PC-3 (cell line): ENCODE results near the gene PTHLH. TPM values are rescaled to one million over a fixed set of nuclear protein-coding genes. Genes with fewer than 3 reads are reported as not detected.

Experiments used
- ATAC-seq: fragments of 200-7000 bp; cut with Tn5 transposase; 2 replicates; pipeline ENCODE4 v1.9.1; 2020; ENCODE audit warnings: mild to moderate bottlenecking, moderate library complexity
- BruUV-seq: library from RNA; stranded (reverse); fragments of 400-500 nt; replicated peaks from 2 replicates; lab custom pipeline; 2021; lab: Mats Ljungman, UMichigan
- CTCF ChIA-PET: fragments of 300-600 bp; sonication (Branson Sonifier 250); formaldehyde crosslinking; loops from one replicate; lab custom pipeline; 2022; ENCODE audit warnings: antibody characterized with exemption; lab: Charles Lee
- POLR2A ChIA-PET: fragments of 300-600 bp; sonication (Branson Sonifier 250); formaldehyde crosslinking; loops from one replicate; lab custom pipeline; 2022; ENCODE audit warnings: antibody characterized with exemption; ENCODE audit not compliant: unreplicated experiment; lab: Charles Lee
- DNase-seq: peaks from one replicate; pipeline ENCODE4 v3.0.0-alpha.2; 2015
- H2AFZ ChIP-seq: fragments of 300-600 bp; sonication (generic); 2 replicates; pipeline ENCODE4 v1.6.0; 2016; ENCODE audit warnings: antibody characterized with exemption, low read length
- H3F3A ChIP-seq: fragments of 300-600 bp; sonication (generic); one replicate; pipeline ENCODE4 v1.6.0; 2017; ENCODE audit warnings: antibody characterized with exemption, low read length, control low read depth, mild to moderate bottlenecking; ENCODE audit not compliant: unreplicated experiment
- H3K27ac ChIP-seq: fragments of 300-600 bp; sonication (generic); 2 replicates; pipeline ENCODE4 v1.5.1; 2016; ENCODE audit warnings: mild to moderate bottlenecking, low read length
- H3K27me3 ChIP-seq: fragments of 300-600 bp; sonication (generic); 2 replicates; pipeline ENCODE4 v1.6.1; 2016; ENCODE audit warnings: low read length, mixed read lengths
- H3K36me3 ChIP-seq: fragments of 300-600 bp; sonication (generic); 2 replicates; pipeline ENCODE4 v1.6.1; 2016; ENCODE audit warnings: low read depth, mixed run types, low read length, mixed read lengths
- H3K4me1 ChIP-seq: fragments of 300-600 bp; sonication (generic); 2 replicates; pipeline ENCODE4 v1.5.1; 2016; ENCODE audit warnings: low read length; ENCODE audit not compliant: insufficient read depth
- H3K4me2 ChIP-seq: fragments of 300-600 bp; sonication (generic); 2 replicates; pipeline ENCODE4 v1.6.0; 2016; ENCODE audit warnings: low read length
- H3K4me3 ChIP-seq: fragments of 300-600 bp; sonication (generic); 2 replicates; pipeline ENCODE4 v1.5.1; 2016; ENCODE audit warnings: mild to moderate bottlenecking, low read length, mixed read lengths
- H3K79me2 ChIP-seq: fragments of 300-600 bp; sonication (generic); 2 replicates; pipeline ENCODE4 v1.6.1; 2017; ENCODE audit warnings: low read length, mixed read lengths
- H3K9ac ChIP-seq: fragments of 300-600 bp; sonication (generic); 2 replicates; pipeline ENCODE4 v1.6.0; 2016; ENCODE audit warnings: mild to moderate bottlenecking, low read length
- H3K9me2 ChIP-seq: fragments of 300-600 bp; sonication (generic); replicated peaks from 2 replicates; pipeline ENCODE4 v1.6.1; 2016; ENCODE audit warnings: mixed run types, low read length, mixed read lengths
- H3K9me3 ChIP-seq: fragments of 300-600 bp; sonication (generic); 2 replicates; pipeline ENCODE4 v1.6.1; 2016; ENCODE audit warnings: low read length, mixed read lengths
- H4K20me1 ChIP-seq: fragments of 300-600 bp; sonication (generic); 2 replicates; pipeline ENCODE4 v1.6.1; 2016; ENCODE audit warnings: low read length, mixed read lengths
- CTCF ChIP-seq: fragments of 300-600 bp; sonication (generic); conservative IDR thresholded peaks from 2 replicates; pipeline ENCODE4 v1.5.1; 2017; ENCODE audit warnings: antibody characterized with exemption, low read depth, mild to moderate bottlenecking, low read length
- EZH2 ChIP-seq: fragments of 300-600 bp; sonication (generic); IDR thresholded peaks from one replicate; pipeline ENCODE4 v1.6.1; 2017; ENCODE audit warnings: antibody characterized with exemption, mild to moderate bottlenecking, low read length; ENCODE audit not compliant: unreplicated experiment
- EZH2phosphoT487 ChIP-seq: fragments of 300-600 bp; sonication (generic); IDR thresholded peaks from 2 replicates; pipeline ENCODE4 v1.6.1; 2018; ENCODE audit warnings: mild to moderate bottlenecking, antibody characterized with exemption, low read length, borderline replicate concordance
- intact Hi-C: fragments of 100-400 bp; cut with micrococcal nuclease; formaldehyde crosslinking; loops from 2 replicates; pipeline ENCODE4 v1.9.0; 2023
- total RNA-seq: library from RNA; depleted of rRNA; stranded (reverse); fragments of >200 nt; gene quantifications from 2 replicates; pipeline ENCODE4 v1.2.3, GENCODE V29; 2014

PTHLH gene
- total RNA-seq, 1 experiment from 2014 or later: 383 TPM

GRCh38 chr12:27919671-27920235, 52.8 kb downstream of the PTHLH start:
- H3K9ac ChIP-seq: no peak overlapping the region

GRCh38 chr12:27915536-27915935, 57.0 kb downstream of the PTHLH start:
- ATAC-seq (no peak), DNase-seq (no peak)
- Histone ChIP-seq H3K9me3 (no peaks in the 10 kb centered on the region), H3K4me1 (peaks cover 9% of the 10 kb centered on the region), H4K20me1 (no peaks in the 10 kb centered on the region), H3F3A (no peaks in the 10 kb centered on the region), H2AFZ (no peak overlapping the region), H3K27ac (no peak overlapping the region), H3K27me3 (no peaks in the 10 kb centered on the region), H3K9me2 (no peaks in the 10 kb centered on the region), H3K4me3 (no peak overlapping the region), H3K4me2 (no peak overlapping the region), H3K79me2 (no peaks in the 10 kb centered on the region), H3K36me3 (no peaks in the 10 kb centered on the region), H3K9ac (no peak overlapping the region)
- no TSS peak for BruUV-seq
- CTCF ChIA-PET: no interaction called here
- no peak for TF ChIP-seq EZH2
- intact Hi-C loops: no loop called here
- POLR2A ChIA-PET: no interaction called here

More at GRCh38 chr12:27919671-27920235, 52.8 kb downstream of the PTHLH start:
- Histone ChIP-seq H4K20me1 (no peaks in the 10 kb centered on the region), H3K79me2 (no peaks in the 10 kb centered on the region), H3K36me3 (no peaks in the 10 kb centered on the region), H3K9me2 (no peaks in the 10 kb centered on the region), H3K27me3 (no peaks in the 10 kb centered on the region), H2AFZ (no peak overlapping the region), H3K4me1 (peaks cover 14% of the 10 kb centered on the region), H3K9me3 (no peaks in the 10 kb centered on the region), H3K4me2 (no peak overlapping the region), H3F3A (no peaks in the 10 kb centered on the region), H3K27ac (no peak overlapping the region), H3K4me3 (no peak overlapping the region)
- CTCF ChIA-PET: no interaction called here
- no TSS peak for BruUV-seq
- POLR2A ChIA-PET: no interaction called here
- ATAC-seq (no peak), DNase-seq (no peak)
- intact Hi-C loops: no loop called here
- TF ChIP-seq CTCF (no peak), EZH2phosphoT487 (no peak), EZH2 (no peak)

- Histone ChIP-seq H3K4me2 (no peak overlapping the region), H3F3A (no peaks in the 10 kb centered on the region), H3K36me3 (no peaks in the 10 kb centered on the region), H3K4me3 (no peak overlapping the region), H2AFZ (no peak overlapping the region), H3K9ac (no peak overlapping the region), H3K27ac (no peak overlapping the region), H3K9me2 (no peaks in the 10 kb centered on the region), H4K20me1 (no peaks in the 10 kb centered on the region), H3K79me2 (no peaks in the 10 kb centered on the region), H3K27me3 (no peaks in the 10 kb centered on the region), H3K9me3 (no peaks in the 10 kb centered on the region), H3K4me1 (peaks cover 9% of the 10 kb centered on the region)
- CTCF ChIA-PET: no interaction called here
- no peak for DNase-seq
- TF ChIP-seq EZH2: no peak
- no peak for TF ChIP-seq EZH2phosphoT487
- TF ChIP-seq CTCF: no peak
- no TSS peak for BruUV-seq
- intact Hi-C loops: no loop called here
- ATAC-seq: no peak
- POLR2A ChIA-PET: no interaction called here
Observed at GRCh38 chr12:27915021-27915420, 57.5 kb downstream of the PTHLH start.
